Caco-2 (cell line): Measurements from ENCODE around the gene SPATA16. TPM values are rescaled to one million over a fixed set of nuclear protein-coding genes. Genes with fewer than 3 reads are reported as not detected.

Experiments used
- BruUV-seq: library from RNA; stranded (reverse); fragments of 400-500 nt; replicated peaks from 2 replicates; lab custom pipeline; 2021; lab: Mats Ljungman, UMichigan
- CTCF ChIA-PET: fragments of 300-600 bp; sonication (Branson Sonifier 250); formaldehyde crosslinking; loops from one replicate; lab custom pipeline; 2022; ENCODE audit warnings: antibody characterized with exemption; lab: Charles Lee
- POLR2A ChIA-PET: fragments of 300-600 bp; sonication (Branson Sonifier 250); formaldehyde crosslinking; loops from one replicate; lab custom pipeline; 2022; ENCODE audit warnings: antibody characterized with exemption; lab: Charles Lee
- DNase-seq, 2 experiments: peaks; one replicate each; pipeline versions ENCODE4 v3.0.0 to v3.0.0-alpha.2; 2020 to 2022
- H3K27me3 ChIP-seq: replicated peaks from 2 replicates; pipeline ENCODE4 v1.6.0; 2011; ENCODE audit warnings: low read length; ENCODE audit not compliant: control insufficient read depth, insufficient read depth
- H3K36me3 ChIP-seq: 2 replicates; pipeline ENCODE4 v1.5.1; 2011; ENCODE audit warnings: low read length; ENCODE audit not compliant: control insufficient read depth, insufficient read depth
- H3K4me1 ChIP-seq: fragments of 250-450 bp; sonication (Bioruptor Pico); 2 replicates; pipeline ENCODE4 v1.5.1; 2020; ENCODE audit warnings: mild to moderate bottlenecking
- H3K4me3 ChIP-seq: 2 replicates; pipeline ENCODE4 v1.5.1; 2011; ENCODE audit warnings: low read depth, mild to moderate bottlenecking, control low read depth, low read length
- H3K9me3 ChIP-seq: fragments of 250-450 bp; sonication (Bioruptor Pico); 2 replicates; pipeline ENCODE4 v1.5.1; 2020; ENCODE audit warnings: mild to moderate bottlenecking, moderate library complexity
- H3K27ac Mint-ChIP-seq: one replicate; pipeline ENCODE4 v1.8.0; 2022; ENCODE audit warnings: mixed read lengths; ENCODE audit not compliant: unreplicated experiment
- H3K27me3 Mint-ChIP-seq: one replicate; pipeline ENCODE4 v1.8.0; 2022; ENCODE audit warnings: mixed read lengths; ENCODE audit not compliant: insufficient read depth, unreplicated experiment
- H3K36me3 Mint-ChIP-seq: one replicate; pipeline ENCODE4 v1.8.0; 2022; ENCODE audit warnings: mild to moderate bottlenecking, mixed read lengths; ENCODE audit not compliant: insufficient read depth, unreplicated experiment
- H3K4me1 Mint-ChIP-seq: one replicate; pipeline ENCODE4 v1.8.0; 2022; ENCODE audit warnings: low read depth, mixed read lengths; ENCODE audit not compliant: unreplicated experiment
- H3K4me3 Mint-ChIP-seq: one replicate; pipeline ENCODE4 v1.8.0; 2022; ENCODE audit warnings: mild to moderate bottlenecking, moderate library complexity, mixed read lengths; ENCODE audit not compliant: unreplicated experiment
- H3K9me3 Mint-ChIP-seq: one replicate; pipeline ENCODE4 v1.8.0; 2022; ENCODE audit warnings: mixed read lengths; ENCODE audit not compliant: unreplicated experiment
- CTCF ChIP-seq, 2 experiments: fragments of 200-600 bp in 1 of 2; IDR thresholded peaks; 1 replicate in 1 of 2; 2 replicates in 1 of 2; pipeline versions ENCODE4 v1.5.1 to v1.8.0; 2011 to 2022; ENCODE audit warnings: antibody characterized with exemption in 1 of 2, control low read depth in 1 of 2, inconsistent platforms in 1 of 2, low read depth in 1 of 2, low read length in 1 of 2, mild to moderate bottlenecking in 1 of 2, moderate library complexity in 1 of 2; ENCODE audit not compliant: insufficient read depth in 1 of 2, severe bottlenecking in 1 of 2, unreplicated experiment in 1 of 2
- intact Hi-C: fragments of 100-400 bp; cut with micrococcal nuclease; formaldehyde crosslinking; loops from one replicate; pipeline ENCODE4 v1.10.0; 2022; ENCODE audit not compliant: unreplicated experiment
- total RNA-seq: library from RNA; stranded (reverse); gene quantifications from 2 replicates; pipeline ENCODE4 v1.2.3, GENCODE V29; 2022

SPATA16 gene
- total RNA-seq, 1 experiment from 2014 or later = not detected

GRCh38 chr3:173058229-173058628 is 82.8 kb downstream of the SPATA16 start:
- Mint-ChIP-seq H3K4me1 (no peaks in the 10 kb centered on the region), H3K36me3 (no peaks in the 10 kb centered on the region), H3K4me3 (no peak overlapping the region), H3K27me3 (no peaks in the 10 kb centered on the region), H3K9me3 (no peaks in the 10 kb centered on the region), H3K27ac (no peak overlapping the region)
- DNase-seq = no peak
- POLR2A ChIA-PET = no interaction called here
- intact Hi-C loops = no loop called here
- Histone ChIP-seq H3K9me3 (no peaks in the 10 kb centered on the region), H3K4me3 (no peak overlapping the region), H3K27me3 (no peaks in the 10 kb centered on the region), H3K36me3 (no peaks in the 10 kb centered on the region), H3K4me1 (no peaks in the 10 kb centered on the region)
- no TSS peak for BruUV-seq
- CTCF ChIA-PET = no interaction called here
- no peak for TF ChIP-seq CTCF (IDR thresholded peaks at IDR 0.05; ENCODE audit: insufficient read depth in 1 of 2, low read depth in 1 of 2, low read length in 1 of 2, severe bottlenecking in 1 of 2, unreplicated experiment in 1 of 2)

GRCh38 chr3:173055228-173055933 is 85.7 kb downstream of the SPATA16 start:
- Mint-ChIP-seq H3K4me3 (no peak overlapping the region), H3K27me3 (no peaks in the 10 kb centered on the region), H3K9me3 (no peaks in the 10 kb centered on the region), H3K27ac (no peak overlapping the region), H3K36me3 (no peaks in the 10 kb centered on the region), H3K4me1 (no peaks in the 10 kb centered on the region)
- no peak for DNase-seq
- ChIA-PET CTCF (no interaction called here), POLR2A (no interaction called here)
- intact Hi-C loops = no loop called here
- Histone ChIP-seq H3K4me1 (no peaks in the 10 kb centered on the region), H3K36me3 (no peaks in the 10 kb centered on the region), H3K9me3 (no peaks in the 10 kb centered on the region), H3K27me3 (no peaks in the 10 kb centered on the region), H3K4me3 (no peak overlapping the region)
- no TSS peak for BruUV-seq
- no peak for TF ChIP-seq CTCF (IDR thresholded peaks at IDR 0.05; ENCODE audit: insufficient read depth in 1 of 2, low read depth in 1 of 2, low read length in 1 of 2, severe bottlenecking in 1 of 2, unreplicated experiment in 1 of 2)

GRCh38 chr3:173049360-173049759 is 91.7 kb downstream of the SPATA16 start:
- Histone ChIP-seq H3K9me3 (no peaks in the 10 kb centered on the region), H3K27me3 (no peaks in the 10 kb centered on the region), H3K4me3 (no peak overlapping the region), H3K4me1 (no peaks in the 10 kb centered on the region), H3K36me3 (no peaks in the 10 kb centered on the region)
- Mint-ChIP-seq H3K9me3 (no peaks in the 10 kb centered on the region), H3K4me3 (no peak overlapping the region), H3K4me1 (no peaks in the 10 kb centered on the region), H3K36me3 (no peaks in the 10 kb centered on the region), H3K27me3 (peaks cover 5% of the 10 kb centered on the region), H3K27ac (no peak overlapping the region)
- no peak for TF ChIP-seq CTCF (IDR thresholded peaks at IDR 0.05; ENCODE audit: insufficient read depth in 1 of 2, low read depth in 1 of 2, low read length in 1 of 2, severe bottlenecking in 1 of 2, unreplicated experiment in 1 of 2)
- intact Hi-C loops = loop anchor here (5.0 kb wide), 1 partner anchor 212 kb away; no protein-coding TSS in a partner anchor
- ChIA-PET POLR2A (no interaction called here), CTCF (no interaction called here)
- no peak for DNase-seq
- BruUV-seq = no TSS peak
